Activated CD4-positive, alpha-beta T cell treated with anti-CD3 and anti-CD28 coated beads for 36 hours (primary cell): Measurements from ENCODE around the gene HSD17B14. TPM values are rescaled to one million over a fixed set of nuclear protein-coding genes. Genes with fewer than 3 reads are reported as not detected.
"Not testable (repeated sequence)": the region's sequence is repeated elsewhere in the genome, so short reads cannot be mapped to it uniquely, and the experiment has no call there.

ENCODE experiments used
- ATAC-seq: fragments of 200-7000 bp; cut with Tn5 transposase; one replicate; pipeline ENCODE4 v1.10.0; 2021; ENCODE audit warnings: mild to moderate bottlenecking, moderate library complexity
- CTCF ChIA-PET: fragments of 350-600 bp; sonication (Branson Sonifier 250); formaldehyde crosslinking; loops from one replicate; lab custom pipeline; 2021; ENCODE audit warnings: antibody characterized with exemption; lab: Charles Lee
- POLR2A ChIA-PET: fragments of 350-600 bp; sonication (Branson Sonifier 250); formaldehyde crosslinking; loops from one replicate; lab custom pipeline; 2021; ENCODE audit warnings: antibody characterized with exemption, inconsistent platforms; lab: Charles Lee
- DNase-seq: peaks from one replicate; pipeline ENCODE4 v3.0.0-alpha.2; 2020
- H3K27ac Mint-ChIP-seq: one replicate; pipeline ENCODE4 v1.8.0; 2021; ENCODE audit warnings: mixed read lengths
- H3K27me3 Mint-ChIP-seq: one replicate; pipeline ENCODE4 v1.8.0; 2021; ENCODE audit warnings: mixed read lengths
- H3K36me3 Mint-ChIP-seq: one replicate; pipeline ENCODE4 v1.8.0; 2021; ENCODE audit warnings: low read depth, mixed read lengths
- H3K4me1 Mint-ChIP-seq: one replicate; pipeline ENCODE4 v1.8.0; 2021; ENCODE audit warnings: mixed read lengths
- H3K4me3 Mint-ChIP-seq: one replicate; pipeline ENCODE4 v1.8.0; 2021; ENCODE audit warnings: mild to moderate bottlenecking, moderate library complexity, mixed read lengths
- H3K9me3 Mint-ChIP-seq: one replicate; pipeline ENCODE4 v1.8.0; 2021; ENCODE audit warnings: low read depth, mixed read lengths
- intact Hi-C, 2 experiments: fragments of 100-400 bp; cut with DNase I in 1 of 2; cut with micrococcal nuclease in 1 of 2; formaldehyde crosslinking; loops; one replicate each; pipeline versions ENCODE4 v1.14.2 to v1.15.1; 2022 to 2024; cut with DNase I, micrococcal nuclease
- total RNA-seq, 2 experiments: library from RNA; stranded (reverse); gene quantifications; one replicate each; pipeline ENCODE4 v1.2.3, GENCODE V29; 2021

The HSD17B14 gene
- total RNA-seq, 2 experiments from 2014 or later = 0.21 to 0.83 TPM

- DNase-seq, H3K36me3 Mint-ChIP-seq, H3K4me3 Mint-ChIP-seq, POLR2A ChIA-PET, intact Hi-C loops, H3K9me3 Mint-ChIP-seq, H3K27ac Mint-ChIP-seq, ATAC-seq, H3K27me3 Mint-ChIP-seq, H3K4me1 Mint-ChIP-seq: not testable (repeated sequence)
- CTCF ChIA-PET = interaction anchor here (0.8 to 1.1 kb wide), 3 partner anchors 10 to 58 kb away, joined by 3 to 5 read pairs (median 3); no protein-coding TSS in a partner anchor
Measured at GRCh38 chr19:48846659-48847058, 10.4 kb upstream of the HSD17B14 start.

- ChIA-PET POLR2A (no interaction called here), CTCF (interaction anchor here (0.7 to 5.1 kb wide), 6 partner anchors 9 to 353 kb away, joined by 3 to 44 read pairs (median 4); partner anchors contain the start of genes GYS1, HSD17B14 and RUVBL2)
- Mint-ChIP-seq H3K27ac (no peak overlapping the region), H3K4me3 (no peak overlapping the region), H3K4me1 (no peaks in the 10 kb centered on the region), H3K36me3 (no peaks in the 10 kb centered on the region), H3K27me3 (no peaks in the 10 kb centered on the region), H3K9me3 (no peaks in the 10 kb centered on the region)
- DNase-seq (no peak), ATAC-seq (no peak)
- intact Hi-C loops = no loop called here
Measured at GRCh38 chr19:48845384-48845783, 9.1 kb upstream of the HSD17B14 start.

GRCh38 chr19:48844472-48844871 is 8.2 kb upstream of the HSD17B14 start:
- no peaks in the 10 kb centered on the region for H3K36me3 Mint-ChIP-seq
- ChIA-PET CTCF (interaction anchor here (0.7 to 5.6 kb wide), 10 partner anchors 8 to 354 kb away, joined by 3 to 58 read pairs (median 6); no protein-coding TSS in a partner anchor), POLR2A (interaction anchor here (0.6 kb wide), 1 partner anchor 27 kb away, joined by 6 read pairs; no protein-coding TSS in a partner anchor)
- no peaks in the 10 kb centered on the region for H3K9me3 Mint-ChIP-seq
- H3K4me1 Mint-ChIP-seq = no peaks in the 10 kb centered on the region
- ATAC-seq = peak; percentile 72
- H3K4me3 Mint-ChIP-seq = no peak overlapping the region
- intact Hi-C loops = loop anchor here in 1 of 2 experiments (5.0 kb wide), 1 partner anchor 197 kb away; the partner anchor contains the start of gene CA11
- no peaks in the 10 kb centered on the region for H3K27me3 Mint-ChIP-seq
- peak; percentile 17 for DNase-seq
- no peak overlapping the region for H3K27ac Mint-ChIP-seq

GRCh38 chr19:48842789-48843162 is 6.5 kb upstream of the HSD17B14 start:
- ATAC-seq = peak; percentile 53
- no peak overlapping the region for H3K27ac Mint-ChIP-seq
- no peaks in the 10 kb centered on the region for H3K9me3 Mint-ChIP-seq
- no peaks in the 10 kb centered on the region for H3K4me1 Mint-ChIP-seq
- H3K4me3 Mint-ChIP-seq = no peak overlapping the region
- ChIA-PET CTCF (interaction anchor here (0.5 to 5.6 kb wide), 34 partner anchors 10 to 529 kb away, joined by 3 to 58 read pairs (median 6); partner anchors contain the start of genes BAX, BCAT2, CA11 and GYS1), POLR2A (no interaction called here)
- no peaks in the 10 kb centered on the region for H3K36me3 Mint-ChIP-seq
- no peaks in the 10 kb centered on the region for H3K27me3 Mint-ChIP-seq
- intact Hi-C loops = loop anchor here (1.0 to 5.0 kb wide), 3 partner anchors 54 to 196 kb away; partner anchors contain the start of gene CA11 (in 2 of the 2)
- DNase-seq = peak; percentile 62

- no peaks in the 10 kb centered on the region for H3K9me3 Mint-ChIP-seq
- ATAC-seq = no peak
- H3K27ac Mint-ChIP-seq = no peak overlapping the region
- H3K27me3 Mint-ChIP-seq = no peaks in the 10 kb centered on the region
- DNase-seq = no peak
- no peak overlapping the region for H3K4me3 Mint-ChIP-seq
- intact Hi-C loops = loop anchor here in 1 of 2 experiments (5.0 kb wide), 1 partner anchor 194 kb away; the partner anchor contains the start of gene CA11
- ChIA-PET CTCF (interaction anchor here (0.7 to 5.6 kb wide), 14 partner anchors 8 to 336 kb away, joined by 3 to 58 read pairs (median 8); partner anchors contain the start of genes BAX and CA11), POLR2A (no interaction called here)
- no peaks in the 10 kb centered on the region for H3K36me3 Mint-ChIP-seq
- H3K4me1 Mint-ChIP-seq = peaks cover 6% of the 10 kb centered on the region
Measured at GRCh38 chr19:48841571-48841970, 5.3 kb upstream of the HSD17B14 start.

GRCh38 chr19:48841047-48841446 is 4.8 kb upstream of the HSD17B14 start:
- intact Hi-C loops = loop anchor here in 1 of 2 experiments (5.0 kb wide), 1 partner anchor 194 kb away; the partner anchor contains the start of gene CA11
- POLR2A ChIA-PET = no interaction called here
- Mint-ChIP-seq H3K9me3 (no peaks in the 10 kb centered on the region), H3K36me3 (no peaks in the 10 kb centered on the region), H3K27ac (no peak overlapping the region), H3K4me1 (peaks cover 11% of the 10 kb centered on the region), H3K27me3 (no peaks in the 10 kb centered on the region), H3K4me3 (no peak overlapping the region)
- no peak for ATAC-seq
- no peak for DNase-seq
- CTCF ChIA-PET = interaction anchor here (0.5 to 5.6 kb wide), 10 partner anchors 9 to 195 kb away, joined by 3 to 58 read pairs (median 10); partner anchors contain the start of gene CA11

GRCh38 chr19:48837687-48838086 is 1.4 kb upstream of the HSD17B14 start:
- H3K4me1 Mint-ChIP-seq = peaks cover 18% of the 10 kb centered on the region
- intact Hi-C loops = loop anchor here in 1 of 2 experiments (1.0 to 10.0 kb wide), 3 partner anchors 35 to 323 kb away; partner anchors contain the start of genes FTL, LMTK3 and PPP1R15A
- no peaks in the 10 kb centered on the region for H3K9me3 Mint-ChIP-seq
- H3K27ac Mint-ChIP-seq = no peak overlapping the region
- no peak for ATAC-seq
- H3K27me3 Mint-ChIP-seq = no peaks in the 10 kb centered on the region
- CTCF ChIA-PET = interaction anchor here (0.6 to 2.5 kb wide), 5 partner anchors 42 to 475 kb away, joined by 3 to 23 read pairs (median 4); no protein-coding TSS in a partner anchor
- POLR2A ChIA-PET = interaction anchor here (0.6 kb wide), 1 partner anchor 186 kb away, joined by 4 read pairs; no protein-coding TSS in a partner anchor
- H3K4me3 Mint-ChIP-seq = no peak overlapping the region
- H3K36me3 Mint-ChIP-seq = no peaks in the 10 kb centered on the region
- no peak for DNase-seq

- ChIA-PET CTCF (interaction anchor here (0.6 to 2.5 kb wide), 8 partner anchors 10 to 475 kb away, joined by 3 to 23 read pairs (median 4); no protein-coding TSS in a partner anchor), POLR2A (interaction anchor here (0.6 kb wide), 1 partner anchor 186 kb away, joined by 4 read pairs; no protein-coding TSS in a partner anchor)
- ATAC-seq = peak; percentile 74
- Mint-ChIP-seq H3K9me3 (no peaks in the 10 kb centered on the region), H3K27ac (peak overlapping the region; percentile 73), H3K4me1 (peaks cover 18% of the 10 kb centered on the region), H3K36me3 (no peaks in the 10 kb centered on the region), H3K27me3 (no peaks in the 10 kb centered on the region), H3K4me3 (peak overlapping the region; percentile 71)
- intact Hi-C loops = loop anchor here in 1 of 2 experiments (1.0 to 10.0 kb wide), 3 partner anchors 35 to 322 kb away; partner anchors contain the start of genes FTL, LMTK3 and PPP1R15A
- peak; percentile 86 for DNase-seq
Measured at GRCh38 chr19:48837051-48837524, 797 bp upstream of the HSD17B14 start.

- ATAC-seq = peak; percentile 99
- Mint-ChIP-seq H3K36me3 (no peaks in the 10 kb centered on the region), H3K4me3 (peak overlapping the region; percentile 71), H3K9me3 (no peaks in the 10 kb centered on the region), H3K4me1 (peaks cover 18% of the 10 kb centered on the region), H3K27me3 (no peaks in the 10 kb centered on the region), H3K27ac (peak overlapping the region; percentile 83)
- intact Hi-C loops = loop anchor here (1.0 to 10.0 kb wide), 8 partner anchors 25 to 321 kb away; partner anchors contain the start of genes CA11 (in 1 of the 2), FTL (in 1 of the 2) and LMTK3 (in 1 of the 2)
- POLR2A ChIA-PET = no interaction called here
- DNase-seq = peak; percentile 98
- CTCF ChIA-PET = interaction anchor here (0.6 to 2.5 kb wide), 12 partner anchors 10 to 191 kb away, joined by 3 to 23 read pairs (median 4); partner anchors contain the start of genes GYS1 and RUVBL2
Measured at GRCh38 chr19:48835734-48836088, 580 bp downstream of the HSD17B14 start.

- no peak overlapping the region for H3K4me3 Mint-ChIP-seq
- H3K36me3 Mint-ChIP-seq = no peaks in the 10 kb centered on the region
- ATAC-seq (no peak), DNase-seq (no peak)
- intact Hi-C loops = loop anchor here in 1 of 2 experiments (10.0 kb wide), 1 partner anchor 319 kb away; the partner anchor contains the start of gene LMTK3
- CTCF ChIA-PET = interaction anchor here (0.7 to 4.5 kb wide), 3 partner anchors 8 to 46 kb away, joined by 3 to 17 read pairs (median 5); no protein-coding TSS in a partner anchor
- H3K27me3 Mint-ChIP-seq = no peaks in the 10 kb centered on the region
- H3K9me3 Mint-ChIP-seq = no peaks in the 10 kb centered on the region
- no peak overlapping the region for H3K27ac Mint-ChIP-seq
- H3K4me1 Mint-ChIP-seq = peaks cover 18% of the 10 kb centered on the region
- POLR2A ChIA-PET = interaction anchor here (1.4 kb wide), 1 partner anchor 38 kb away, joined by 4 read pairs; no protein-coding TSS in a partner anchor
Measured at GRCh38 chr19:48833977-48834376, 2.3 kb downstream of the HSD17B14 start.

GRCh38 chr19:48833049-48833448 is 3.2 kb downstream of the HSD17B14 start:
- DNase-seq (no peak), ATAC-seq (no peak)
- intact Hi-C loops = loop anchor here in 1 of 2 experiments (10.0 kb wide), 1 partner anchor 318 kb away; the partner anchor contains the start of gene LMTK3
- ChIA-PET CTCF (interaction anchor here (0.7 to 4.5 kb wide), 5 partner anchors 9 to 45 kb away, joined by 3 to 17 read pairs (median 4); no protein-coding TSS in a partner anchor), POLR2A (interaction anchor here (0.7 to 1.4 kb wide), 2 partner anchors 38 to 45 kb away, joined by 4 read pairs; no protein-coding TSS in a partner anchor)
- Mint-ChIP-seq H3K9me3 (no peaks in the 10 kb centered on the region), H3K36me3 (no peaks in the 10 kb centered on the region), H3K4me1 (peaks cover 18% of the 10 kb centered on the region), H3K27ac (no peak overlapping the region), H3K27me3 (no peaks in the 10 kb centered on the region), H3K4me3 (no peak overlapping the region)
